BJ (cell line): ENCODE measurements around the gene PIGV. TPM values are rescaled to one million over a fixed set of nuclear protein-coding genes. Genes with fewer than 3 reads are reported as not detected.

Experiments
- CTCF ChIA-PET: fragments of 350-600 bp; formaldehyde crosslinking; extraction: SDS; loops from one replicate; lab custom pipeline; 2021; ENCODE audit warnings: antibody characterized with exemption, inconsistent platforms; lab: Yijun Ruan, JAX
- POLR2A ChIA-PET: fragments of 300-600 bp; sonication (Branson Sonifier 250); formaldehyde crosslinking; extraction: SDS; loops from one replicate; lab custom pipeline; 2021; ENCODE audit warnings: antibody characterized with exemption; lab: Charles Lee
- DNase-seq: peaks from one replicate; pipeline ENCODE4 v3.0.0-alpha.2; 2011; ENCODE audit warnings: low read depth
- H3K27me3 ChIP-seq: 2 replicates; pipeline ENCODE4 v1.6.0; 2011; ENCODE audit warnings: low read length; ENCODE audit not compliant: control insufficient read depth, insufficient read depth
- H3K36me3 ChIP-seq: 2 replicates; pipeline ENCODE4 v1.5.1; 2011; ENCODE audit warnings: low read length; ENCODE audit not compliant: control insufficient read depth, insufficient read depth
- H3K4me3 ChIP-seq: 2 replicates; pipeline ENCODE4 v1.5.1; 2011; ENCODE audit warnings: low read depth, mild to moderate bottlenecking, control low read depth, low read length
- CTCF ChIP-seq: IDR thresholded peaks from 2 replicates; pipeline ENCODE4 v1.5.1; 2011; ENCODE audit warnings: low read depth, mild to moderate bottlenecking, control low read depth, inconsistent platforms, low read length, moderate library complexity; ENCODE audit not compliant: insufficient read depth
- polyA plus RNA-seq: library from polyadenylated mRNA; depleted of rRNA; stranded (reverse); fragments of >200 nt; gene quantifications from 2 replicates; pipeline ENCODE4 v1.2.3, GENCODE V29; 2011

The PIGV gene
- polyA plus RNA-seq, 1 experiment = 28.0 TPM

- CTCF ChIA-PET = interaction anchor here (1.3 to 5.0 kb wide), 3 partner anchors 14 to 34 kb away, joined by 3 to 54 read pairs (median 4); no protein-coding TSS in a partner anchor
- DNase-seq = no peak
- POLR2A ChIA-PET = no interaction called here
- Histone ChIP-seq H3K36me3 (no peaks in the 10 kb centered on the region; the same call in 1 of the 2 replicates), H3K27me3 (no peaks in the 10 kb centered on the region), H3K4me3 (no peak overlapping the region)
- TF ChIP-seq CTCF = no peak
Observed at GRCh38 chr1:26824731-26825130, 37.0 kb downstream of the PIGV start.

- Histone ChIP-seq H3K27me3 (no peaks in the 10 kb centered on the region), H3K4me3 (peak within 1 kb of the TSS; percentile 83), H3K36me3 (no peaks in the 10 kb centered on the region; the same call in 1 of the 2 replicates)
- POLR2A ChIA-PET = interaction anchor here (0.6 kb wide), 1 partner anchor 63 kb away, joined by 6 read pairs; no protein-coding TSS in a partner anchor
- TF ChIP-seq CTCF = peak; percentile 38; the same call in 1 of the 2 replicates
- CTCF ChIA-PET = interaction anchor here (1.2 to 5.0 kb wide), 6 partner anchors 14 to 78 kb away, joined by 3 to 54 read pairs (median 4); no protein-coding TSS in a partner anchor
- DNase-seq = no peak
Observed at GRCh38 chr1:26826261-26827105, 38.7 kb downstream of the PIGV start, which contains the start of gene ZDHHC18. ZDHHC18 (plus strand) TSS chr1:26826688; CDS start chr1:26826805, 117 bp downstream.

- CTCF ChIA-PET = interaction anchor here (1.0 to 1.6 kb wide), 3 partner anchors 11 to 29 kb away, joined by 3 to 6 read pairs (median 3); no protein-coding TSS in a partner anchor
- Histone ChIP-seq H3K4me3 (peak overlapping the region; percentile 83), H3K27me3 (no peaks in the 10 kb centered on the region), H3K36me3 (no peaks in the 10 kb centered on the region; the same call in 1 of the 2 replicates)
- TF ChIP-seq CTCF = no peak
- DNase-seq = no peak
- POLR2A ChIA-PET = no interaction called here
Observed at GRCh38 chr1:26827106-26827604, 39.4 kb downstream of the PIGV start.

GRCh38 chr1:26827663-26828062 is 39.9 kb downstream of the PIGV start:
- no peak for DNase-seq
- no peaks in the 10 kb centered on the region for H3K27me3 ChIP-seq
- TF ChIP-seq CTCF = no peak
- H3K4me3 ChIP-seq = peak overlapping the region; percentile 83
- H3K36me3 ChIP-seq = peaks cover 1% of the 10 kb centered on the region; the same call in 1 of the 2 replicates
- POLR2A ChIA-PET = no interaction called here
- CTCF ChIA-PET = interaction anchor here (1.0 to 1.6 kb wide), 3 partner anchors 10 to 28 kb away, joined by 3 to 6 read pairs (median 3); no protein-coding TSS in a partner anchor
